GM18498 (cell line): ENCODE data around the gene SLC8A2.

Experiments used
- ATAC-seq: cut with Tn5 transposase; IDR thresholded peaks from one replicate; pipeline ENCODE4 v1.9.1; 2021; ENCODE audit warnings: mild to moderate bottlenecking, moderate library complexity; ENCODE audit not compliant: unreplicated experiment

The SLC8A2 gene

DNA sequence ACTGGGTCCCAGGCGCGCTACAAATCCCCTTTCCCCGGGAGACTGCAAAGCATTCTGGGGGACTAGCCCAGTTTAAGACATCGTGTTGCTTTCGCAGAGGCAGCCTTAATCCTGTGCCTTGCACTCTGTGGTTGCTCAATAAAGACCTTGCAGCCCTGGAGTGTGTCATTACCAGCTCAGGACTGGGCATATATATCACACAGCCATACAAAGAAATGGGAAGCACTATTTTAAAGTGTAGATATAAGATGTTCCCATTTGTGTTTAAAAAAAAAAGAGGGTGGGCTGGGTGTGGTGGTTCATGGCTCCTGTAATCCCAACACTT is 32.1 kb upstream of the SLC8A2 start:
- ATAC-seq, result no peak

DNA sequence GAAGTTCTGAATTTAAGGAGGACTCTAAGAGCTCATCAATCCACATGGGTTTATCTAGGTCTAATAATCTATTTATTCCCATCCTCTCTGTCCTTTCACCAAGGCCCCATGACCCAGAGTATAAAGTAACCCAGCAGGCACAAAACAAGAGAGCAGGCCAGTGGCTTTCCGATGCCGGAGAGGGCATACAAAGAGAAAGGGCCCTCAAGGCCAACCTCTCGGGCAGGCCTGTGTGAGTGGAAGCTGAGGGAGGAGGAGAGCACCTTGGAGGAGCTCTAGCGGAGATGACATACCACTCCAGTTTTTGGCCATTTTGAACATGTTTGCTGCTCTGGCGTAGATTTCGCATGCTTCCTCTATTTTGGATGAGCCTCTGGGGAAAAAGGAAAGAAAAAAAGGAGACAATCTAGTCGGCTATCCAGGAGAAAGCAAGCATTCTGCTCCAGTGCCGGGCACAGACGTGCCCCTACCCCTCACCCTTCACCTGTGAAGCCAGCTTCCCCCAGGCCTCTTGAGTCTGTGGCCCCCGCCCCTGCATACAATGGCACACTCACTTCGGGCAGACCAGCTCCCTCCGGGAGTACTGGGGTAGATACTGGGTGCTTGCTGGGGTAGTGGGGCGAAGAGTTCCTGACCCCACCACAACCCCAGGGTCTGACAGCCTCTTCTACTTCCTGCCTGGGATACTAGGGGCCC is 31.6 kb upstream of the SLC8A2 start:
- ATAC-seq, result no peak

DNA sequence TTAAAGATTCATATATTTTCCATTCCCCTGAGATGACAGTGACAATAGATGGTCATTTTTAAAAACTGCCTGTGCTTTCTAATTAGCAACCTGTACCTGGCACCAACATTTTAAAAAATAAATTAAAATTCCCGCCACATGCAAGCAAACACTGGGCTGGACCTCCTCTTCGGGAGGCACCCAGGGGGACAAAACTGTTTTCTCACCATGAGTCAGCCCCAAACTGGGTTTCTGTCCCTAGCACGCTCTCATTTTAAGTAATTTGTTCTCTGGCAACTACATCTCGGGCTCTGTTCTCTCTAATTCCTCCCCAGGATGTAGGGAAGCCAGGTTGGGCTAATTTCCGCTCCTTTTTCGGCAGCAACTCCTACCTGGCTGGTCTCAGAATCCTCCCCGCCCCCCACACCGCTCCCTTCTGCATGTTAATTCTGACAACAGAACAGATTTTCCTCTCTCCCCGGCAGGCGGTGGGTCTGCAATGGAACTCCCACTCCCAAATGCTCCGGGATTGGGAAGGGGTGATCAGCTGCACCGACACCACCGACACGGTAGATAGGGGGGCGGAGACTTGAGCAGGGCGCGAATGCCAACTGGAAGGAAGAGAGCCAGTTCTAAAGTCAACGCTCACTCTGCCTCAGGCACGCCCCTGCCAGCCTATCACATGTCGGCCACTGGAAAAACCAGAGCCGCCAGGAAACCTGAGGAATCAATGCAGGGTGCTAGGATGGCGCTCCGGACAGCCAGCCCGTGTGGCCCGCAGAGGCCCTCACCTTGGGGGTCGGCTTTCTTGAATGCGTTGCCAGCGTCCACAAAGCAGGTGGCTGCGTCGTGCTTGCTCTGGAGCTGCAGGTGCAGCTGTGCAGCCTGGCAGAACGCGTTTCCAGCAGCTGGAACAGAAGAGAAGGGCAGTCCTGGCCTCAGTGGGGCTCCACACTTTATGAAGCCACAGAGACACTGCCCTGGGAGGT is 28.5 kb upstream of the SLC8A2 start:
- ATAC-seq, result no peak

DNA sequence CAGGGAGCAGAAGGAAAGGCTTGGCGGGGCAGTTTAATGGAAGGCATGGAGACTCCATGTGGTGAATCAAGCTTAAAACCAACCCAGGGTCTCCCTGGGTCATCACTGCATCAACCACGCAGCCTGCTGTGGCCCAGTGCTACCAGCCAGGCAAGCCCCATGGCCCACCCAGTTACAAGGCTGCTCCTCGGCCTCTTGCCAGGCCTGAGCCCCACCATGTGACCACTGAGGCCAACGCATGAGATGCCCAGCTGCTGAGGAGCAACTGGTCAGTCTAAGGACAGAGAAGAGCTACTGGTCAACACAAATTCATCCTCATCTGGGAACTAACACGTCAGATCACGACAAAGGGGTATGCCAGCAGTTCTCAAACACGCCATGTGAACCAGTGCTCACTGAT is 27.7 kb upstream of the SLC8A2 start:
- no peak for ATAC-seq

DNA sequence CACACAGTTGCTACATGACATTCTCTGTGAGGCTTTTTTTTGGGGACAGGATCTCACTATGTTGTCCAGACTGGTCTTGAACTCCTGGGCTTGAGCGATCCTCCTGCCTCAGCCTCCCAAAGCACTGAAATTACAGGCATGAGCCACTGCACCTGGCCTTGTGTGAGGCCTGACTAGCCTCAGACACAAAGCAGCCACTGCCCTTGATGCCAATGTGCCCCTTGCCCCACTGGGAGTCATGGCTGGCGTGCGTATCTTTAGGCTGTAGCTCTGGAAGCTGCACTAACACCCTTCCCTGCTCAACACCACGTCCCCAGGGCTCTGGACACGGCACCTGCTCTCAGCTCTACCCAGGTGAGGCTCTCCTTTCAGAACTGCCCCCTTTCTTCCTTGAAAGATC is 26.9 kb upstream of the SLC8A2 start:
- no peak for ATAC-seq

DNA sequence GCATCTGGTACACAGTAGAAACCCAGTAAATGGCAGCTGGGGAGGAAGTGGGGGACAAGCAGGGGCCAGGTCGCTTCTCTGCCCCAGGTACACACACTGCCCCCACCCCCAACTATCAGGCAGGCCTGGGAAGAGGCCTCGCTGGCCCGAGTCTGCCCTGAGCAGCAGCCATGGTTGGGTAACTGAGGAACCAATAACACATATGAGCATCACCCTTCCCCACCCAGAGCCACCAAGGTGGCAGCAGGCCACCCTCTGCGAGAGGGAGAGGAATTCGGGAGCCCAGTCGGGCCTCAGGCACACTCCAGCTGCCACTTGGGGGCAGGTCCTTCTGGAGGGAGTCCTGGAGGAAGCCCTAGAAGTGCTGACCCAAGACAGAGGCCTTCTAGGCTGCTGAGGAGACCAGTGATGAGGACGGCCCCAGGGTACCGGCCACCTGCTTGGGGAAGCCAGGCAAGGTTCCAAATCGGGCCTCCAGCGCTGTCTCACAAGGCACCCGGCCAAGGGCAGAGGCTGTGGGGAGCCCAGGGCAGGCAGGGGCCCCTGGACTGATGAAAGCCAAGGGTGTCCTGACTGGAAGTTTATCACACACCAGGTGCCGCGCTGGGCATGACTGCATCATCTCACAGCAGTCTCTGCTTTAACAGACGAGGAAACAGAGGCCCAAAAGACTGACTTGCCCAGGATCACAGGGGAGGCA is 26.3 kb upstream of the SLC8A2 start:
- no peak for ATAC-seq

DNA sequence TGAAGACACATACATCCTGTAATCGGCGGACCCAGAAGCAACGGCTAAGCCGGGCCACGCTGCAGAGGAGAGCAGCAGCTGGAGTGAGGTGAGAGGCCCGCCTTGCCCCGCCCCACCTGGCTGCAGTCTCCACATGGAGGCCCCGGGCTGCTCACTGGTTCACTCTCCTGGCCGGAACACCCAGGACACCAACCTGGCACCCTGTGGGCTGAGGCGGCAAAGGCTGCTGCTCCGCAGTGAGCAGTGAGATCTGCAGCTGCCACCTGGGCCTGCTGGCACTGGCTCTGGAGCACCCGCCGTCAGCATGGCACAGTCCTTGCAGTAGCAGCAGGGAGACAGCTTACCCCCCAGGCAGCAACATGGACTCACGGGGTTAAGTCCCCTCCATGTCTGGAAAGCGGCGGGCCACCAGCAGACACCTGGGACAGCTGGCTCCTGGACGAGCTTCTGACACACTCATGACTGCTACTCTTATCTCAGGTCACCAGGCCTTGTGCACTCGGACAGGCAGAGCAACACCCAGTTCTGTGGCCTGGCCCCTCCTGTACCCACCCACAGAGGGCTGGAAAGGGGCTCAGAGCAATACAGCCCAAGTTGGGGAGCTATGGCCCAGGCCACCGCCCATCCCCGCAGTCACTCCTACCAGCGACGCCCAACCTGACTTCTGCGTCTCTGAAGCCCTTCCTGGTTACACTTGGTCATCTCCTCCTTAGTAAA is 25.5 kb upstream of the SLC8A2 start:
- no peak for ATAC-seq

DNA sequence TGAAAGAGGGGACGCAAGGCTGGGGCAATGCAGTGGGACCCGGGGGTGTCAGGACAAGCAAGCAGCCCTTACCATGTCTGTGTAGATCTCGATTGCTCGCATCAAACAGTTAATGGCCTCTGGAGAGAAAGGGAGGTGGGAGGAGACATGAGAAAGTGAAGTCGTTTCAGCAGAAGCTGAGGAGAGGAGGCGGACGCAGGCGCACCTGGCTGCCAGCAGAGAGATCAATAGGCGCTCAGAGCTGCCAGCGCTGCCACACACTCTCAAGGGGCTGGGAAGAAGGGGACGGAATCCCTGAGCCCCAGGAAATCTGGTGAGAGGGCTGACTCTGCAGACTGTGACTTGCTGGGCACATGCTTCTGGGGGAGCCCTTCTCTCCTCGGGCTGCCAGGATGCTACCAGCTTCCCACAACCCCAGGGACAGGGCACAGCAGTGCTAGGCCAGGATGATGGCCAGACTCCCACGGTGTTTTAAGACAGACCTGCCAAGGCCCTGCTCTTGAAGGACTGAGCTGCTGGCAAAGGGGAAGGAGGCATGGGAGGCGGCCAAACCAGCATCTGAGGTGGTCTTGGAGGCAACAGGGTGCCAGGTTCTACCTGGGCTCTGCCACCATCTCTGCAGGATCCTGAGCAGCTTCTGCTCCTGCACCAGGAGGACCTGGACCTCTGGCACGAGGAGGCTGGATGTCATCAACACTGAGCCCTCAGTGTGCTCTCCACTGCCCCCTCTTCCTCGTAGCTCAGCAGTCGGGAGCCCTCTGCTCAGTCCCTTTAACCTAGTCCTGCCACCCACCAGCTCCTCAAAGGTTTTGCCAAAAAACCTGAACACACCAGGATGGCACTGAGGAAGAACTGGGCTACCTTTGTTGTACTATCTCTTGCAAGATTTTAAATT is 24.0 kb upstream of the SLC8A2 start:
- no peak for ATAC-seq

DNA sequence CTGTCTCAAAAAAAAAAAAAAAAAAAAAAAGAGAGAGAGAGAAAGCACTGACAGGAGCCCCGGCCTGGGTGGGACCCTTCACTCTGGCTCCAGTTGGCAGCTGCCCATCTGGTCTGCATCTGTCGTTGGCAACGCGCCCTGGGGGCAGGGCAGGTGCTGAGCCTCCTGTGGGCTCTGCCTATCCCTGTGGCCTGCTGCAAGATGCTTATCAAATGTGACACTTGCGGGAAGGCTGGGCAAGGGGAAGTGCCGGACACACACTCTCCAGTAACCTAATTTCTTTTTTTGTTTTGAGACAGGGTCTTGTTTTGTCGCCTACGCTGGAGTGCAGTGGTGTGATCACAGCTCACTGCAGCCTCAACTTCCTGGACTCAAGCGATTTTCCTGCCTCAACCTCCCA is 23.0 kb upstream of the SLC8A2 start:
- ATAC-seq, result no peak

DNA sequence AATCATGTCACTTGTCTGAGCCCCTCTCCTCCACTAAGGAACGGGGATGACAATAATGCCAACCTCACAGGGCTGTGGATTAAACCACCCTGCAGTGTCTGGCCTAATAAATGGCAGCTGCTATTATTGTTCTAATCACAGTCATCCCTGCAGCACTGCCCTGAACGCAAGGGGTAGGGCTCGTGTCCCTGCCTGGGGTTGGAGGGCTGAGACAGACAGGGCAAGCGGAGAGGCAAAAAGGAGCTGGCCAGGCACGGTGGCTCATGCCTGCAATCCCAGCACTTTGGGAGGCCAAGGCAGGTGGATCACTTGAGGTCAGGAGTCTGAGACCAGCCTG is 22.5 kb upstream of the SLC8A2 start:
- no peak for ATAC-seq

DNA sequence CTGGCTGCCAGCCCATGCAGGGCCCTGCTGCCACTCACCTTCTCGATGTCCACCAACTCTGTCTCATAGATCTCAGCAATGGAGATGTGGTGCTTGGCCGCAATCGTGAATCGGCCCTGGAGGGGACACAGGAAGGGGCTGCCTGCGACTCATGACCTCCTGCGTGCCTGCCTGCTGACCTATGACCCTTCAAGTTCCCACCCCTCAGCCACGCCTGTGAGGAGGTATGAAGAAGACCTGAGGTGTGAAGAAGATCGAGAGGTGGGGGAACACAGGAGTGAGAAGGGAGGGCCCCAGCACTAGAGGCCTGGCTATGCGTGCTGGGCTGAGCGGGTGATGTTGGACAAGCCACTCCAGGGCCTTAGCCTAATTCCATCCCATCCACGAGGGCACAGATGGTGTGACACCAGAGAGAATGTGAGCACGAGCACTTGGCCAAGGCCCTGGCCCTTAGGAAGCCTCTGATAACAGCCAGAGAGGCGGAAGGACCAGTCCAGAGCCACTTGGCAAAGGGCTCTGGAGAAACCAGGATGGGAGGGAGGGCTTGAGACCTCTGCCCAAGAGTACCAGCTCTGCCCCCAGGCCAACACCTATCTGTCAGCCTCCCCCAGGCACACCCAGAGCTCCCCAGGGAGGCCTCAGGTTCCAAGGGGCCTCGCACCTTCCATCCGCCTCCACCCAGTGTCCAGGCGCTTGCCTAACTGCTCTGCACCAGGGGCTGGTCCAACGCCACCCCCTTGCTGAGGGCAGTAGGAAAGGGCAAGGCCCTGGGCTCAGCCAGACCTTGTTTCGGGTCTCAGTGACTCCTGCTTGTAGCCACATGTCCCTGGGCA is 21.9 kb upstream of the SLC8A2 start:
- ATAC-seq, result no peak

DNA sequence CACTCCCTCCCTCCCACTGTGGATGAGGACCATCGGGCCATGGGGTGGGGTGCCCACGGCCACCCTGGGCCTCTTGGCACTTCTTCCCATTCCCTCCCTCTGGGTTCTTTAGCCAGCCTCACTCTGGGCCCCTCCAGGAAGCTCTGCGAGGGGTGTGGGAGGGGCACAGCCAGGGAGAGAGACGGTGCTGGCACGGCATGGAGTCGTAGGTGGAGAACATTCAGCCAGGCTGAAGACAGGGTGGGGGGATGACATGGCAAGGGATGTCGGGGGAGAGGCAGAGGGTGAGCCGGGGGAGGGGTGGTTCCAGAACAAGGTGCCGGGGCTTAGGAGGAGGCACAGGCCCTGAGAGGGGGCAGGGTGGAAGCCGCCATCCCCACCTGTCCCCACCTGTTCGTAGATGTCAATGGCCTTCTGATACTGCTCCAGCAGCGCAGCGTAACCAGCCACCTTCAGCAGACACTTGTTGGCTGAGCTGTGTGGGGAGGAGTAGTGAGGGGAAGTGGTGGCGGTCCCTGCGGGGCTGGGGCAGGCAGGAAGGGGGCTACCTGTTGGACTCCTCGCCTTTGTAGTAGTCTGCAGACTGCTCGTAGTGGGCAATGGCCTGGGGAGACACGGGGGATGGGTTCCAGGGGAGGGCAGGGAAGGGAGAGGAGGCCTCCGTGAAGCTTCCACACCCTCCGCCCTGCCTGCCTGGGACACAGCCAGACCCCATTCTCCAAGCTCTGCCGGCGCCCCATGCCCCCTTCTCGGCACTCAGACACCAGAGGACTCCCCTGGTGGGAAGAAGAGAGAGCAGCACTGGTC is 21.1 kb upstream of the SLC8A2 start:
- ATAC-seq, result no peak

DNA sequence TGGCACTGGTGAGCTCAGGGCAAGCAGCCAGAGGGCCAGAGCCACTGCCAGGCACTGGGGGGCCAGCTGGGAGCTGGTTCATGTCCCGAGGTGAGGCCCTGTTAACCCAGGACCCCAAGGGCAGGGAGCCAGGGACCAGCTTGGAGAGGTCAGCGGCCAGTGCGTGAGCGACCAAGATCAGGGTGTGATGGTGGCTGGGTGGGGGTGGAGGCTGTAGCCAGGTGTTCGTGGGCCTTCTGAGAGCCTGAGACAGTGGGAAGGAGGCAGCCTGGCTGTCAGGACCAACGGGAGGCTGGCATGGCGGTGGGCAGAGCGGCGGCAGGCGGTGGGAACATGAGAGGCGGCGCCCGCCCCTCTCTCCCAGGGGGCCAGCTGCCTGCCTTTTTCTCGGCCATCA is 20.4 kb upstream of the SLC8A2 start:
- no peak for ATAC-seq

DNA sequence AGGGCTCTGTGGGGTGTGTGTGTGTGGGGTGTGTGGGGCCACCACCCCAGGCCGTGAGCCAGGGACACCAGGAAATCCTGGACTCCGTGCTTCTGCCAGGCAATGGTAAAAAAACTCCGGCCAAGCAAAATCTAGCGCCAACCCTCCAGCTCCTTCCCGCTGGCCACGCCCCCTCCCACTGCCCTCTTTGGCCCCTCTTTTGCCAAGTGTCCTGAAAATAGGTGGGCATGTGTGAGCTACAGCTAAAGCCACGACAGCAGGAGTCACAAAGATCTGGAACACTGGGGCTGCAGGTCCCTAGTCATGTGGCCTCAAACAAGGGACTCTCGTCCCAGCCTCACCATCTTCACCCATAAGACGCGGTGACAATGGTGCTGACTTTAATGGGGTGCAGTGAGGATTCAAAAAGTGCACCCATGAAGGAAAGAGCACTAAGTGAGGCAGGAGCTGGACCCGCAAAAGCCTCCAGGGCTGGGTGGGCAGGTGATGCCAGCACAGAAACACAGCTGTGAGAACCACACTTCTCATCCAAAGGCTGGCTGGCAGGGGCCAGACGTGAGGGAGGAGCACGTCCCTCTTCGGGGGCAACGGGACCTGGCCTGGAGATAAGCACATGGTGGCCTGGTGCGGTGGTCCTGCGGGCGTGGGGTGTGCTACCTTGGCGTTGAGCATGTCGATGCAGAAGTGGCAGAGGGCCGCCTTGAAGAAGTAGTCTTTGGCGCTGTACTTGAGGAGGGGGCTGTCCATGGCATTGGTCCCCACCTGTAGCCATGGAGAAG is 19.9 kb upstream of the SLC8A2 start:
- ATAC-seq, result no peak

DNA sequence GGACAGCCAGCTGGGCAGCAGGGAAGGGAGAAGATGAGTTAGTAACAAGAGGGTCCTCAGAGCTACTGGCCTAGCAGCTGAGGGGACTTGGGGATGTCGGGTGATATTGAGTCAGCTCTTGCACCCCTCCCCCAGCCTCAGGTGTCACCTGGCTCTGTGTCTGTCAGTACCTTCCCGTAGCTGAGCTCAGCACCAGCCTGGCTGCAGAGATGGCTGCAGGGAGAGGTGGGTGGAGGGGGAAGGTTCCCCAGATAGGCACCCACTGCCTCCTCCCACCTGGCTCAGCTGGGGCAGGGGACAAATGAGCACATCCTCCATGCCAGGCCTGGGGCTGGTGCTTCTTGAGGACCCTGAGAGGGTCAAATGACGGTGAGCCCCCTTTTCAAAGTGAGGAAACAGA is 19.2 kb upstream of the SLC8A2 start:
- ATAC-seq, result no peak

DNA sequence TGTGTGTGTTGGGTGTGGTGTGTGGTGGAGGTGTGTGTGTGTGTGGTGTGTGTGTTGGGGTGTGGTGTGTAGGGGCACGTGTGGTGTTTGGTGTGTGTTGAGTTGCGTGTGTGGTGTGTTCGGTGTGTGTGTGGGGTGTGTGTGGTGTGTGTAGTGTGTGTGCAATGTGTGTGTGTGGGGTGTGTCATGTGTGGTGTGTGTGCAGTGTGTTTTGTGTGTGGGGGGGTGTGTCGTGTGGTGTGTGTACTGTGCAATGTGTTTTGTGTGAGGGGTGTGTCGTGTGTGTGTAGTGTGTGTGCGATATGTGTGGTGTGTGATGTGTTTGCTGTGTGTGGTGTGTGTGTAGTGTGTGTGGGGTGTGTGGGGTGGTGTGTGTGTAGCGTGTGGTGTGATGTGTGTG is 18.3 kb upstream of the SLC8A2 start:
- ATAC-seq, result no peak

DNA sequence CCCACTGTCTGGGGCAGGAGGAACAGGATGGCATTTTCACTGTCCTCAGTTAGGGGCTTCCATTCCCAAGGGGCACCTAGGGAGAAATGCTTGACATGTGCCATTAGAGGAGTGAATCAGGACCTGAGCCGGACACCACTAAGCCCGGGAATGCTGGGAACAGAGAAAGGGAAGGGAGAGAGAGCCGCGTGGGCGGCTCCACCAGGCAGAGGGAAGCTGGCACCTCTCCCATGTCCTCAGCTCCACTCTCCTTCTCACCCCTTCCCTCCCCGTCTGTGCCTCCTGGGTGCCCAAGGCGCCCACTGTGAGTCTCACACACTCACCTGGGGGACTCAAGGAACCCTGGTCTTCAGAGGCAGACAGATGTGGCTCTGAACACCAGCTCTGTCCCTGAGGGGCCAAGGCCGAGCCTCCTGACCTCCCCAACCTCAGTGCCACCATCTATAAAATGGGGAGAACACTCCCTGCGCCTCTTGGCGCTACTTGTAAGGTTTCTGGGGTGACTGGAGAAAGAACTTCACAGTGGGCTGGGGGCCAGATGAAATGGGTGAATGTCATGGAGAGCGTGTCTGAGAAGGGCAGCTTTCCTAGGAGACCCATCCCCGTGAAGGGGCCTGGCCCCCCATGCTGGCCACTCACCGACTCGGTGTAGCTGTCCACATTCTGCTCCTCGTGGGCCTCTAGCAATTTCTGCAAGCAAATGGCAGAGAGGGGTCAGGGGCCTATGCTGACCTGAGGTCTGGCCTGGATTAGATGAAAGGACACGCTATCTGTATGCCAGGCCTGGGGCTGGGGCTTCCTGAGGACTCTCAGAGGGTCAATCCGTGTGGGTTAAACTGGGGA is 17.6 kb upstream of the SLC8A2 start:
- no peak for ATAC-seq
